HEK293T (cell line): ENCODE measurements around the gene PRKCE.

Source experiments
- ARNT ChIP-seq: fragments of 450-650 bp; IDR thresholded peaks from 2 replicates; pipeline ENCODE4 v1.6.1; 2017; ENCODE audit warnings: mild to moderate bottlenecking
- BHLHE40 ChIP-seq: fragments of 450-650 bp; IDR thresholded peaks from 2 replicates; pipeline ENCODE4 v1.6.1; 2016; ENCODE audit warnings: mild to moderate bottlenecking, moderate library complexity, borderline replicate concordance
- ELF4 ChIP-seq: fragments of 450-650 bp; IDR thresholded peaks from 2 replicates; pipeline ENCODE4 v1.6.1; 2017; ENCODE audit warnings: antibody characterized with exemption
- FOXA1 ChIP-seq: fragments of 450-650 bp; IDR thresholded peaks from 2 replicates; pipeline ENCODE4 v1.6.1; 2016; ENCODE audit warnings: mild to moderate bottlenecking
- FOXM1 ChIP-seq: fragments of 450-650 bp; IDR thresholded peaks from 2 replicates; pipeline ENCODE4 v1.6.1; 2017; ENCODE audit warnings: mild to moderate bottlenecking, borderline replicate concordance
- HDGF ChIP-seq: fragments of 450-650 bp; IDR thresholded peaks from 2 replicates; pipeline ENCODE4 v1.6.1; 2017; ENCODE audit warnings: antibody characterized with exemption, borderline replicate concordance
- LEF1 ChIP-seq: fragments of 450-650 bp; IDR thresholded peaks from 2 replicates; pipeline ENCODE4 v1.6.1; 2017; ENCODE audit warnings: mild to moderate bottlenecking, borderline replicate concordance
- NFRKB ChIP-seq: fragments of 450-650 bp; IDR thresholded peaks from 2 replicates; pipeline ENCODE4 v1.6.1; 2016; ENCODE audit warnings: mild to moderate bottlenecking, moderate library complexity
- SP1 ChIP-seq: fragments of 450-650 bp; IDR thresholded peaks from 2 replicates; pipeline ENCODE4 v1.6.1; 2017
- SUZ12 ChIP-seq: fragments of 450-650 bp; IDR thresholded peaks from 2 replicates; pipeline ENCODE4 v1.6.1; 2016; ENCODE audit warnings: mild to moderate bottlenecking
- TARDBP ChIP-seq: fragments of 450-650 bp; IDR thresholded peaks from 2 replicates; pipeline ENCODE4 v1.6.1; 2016
- ZNF384 ChIP-seq: fragments of 450-650 bp; IDR thresholded peaks from 2 replicates; pipeline ENCODE4 v1.6.1; 2016

DNA sequence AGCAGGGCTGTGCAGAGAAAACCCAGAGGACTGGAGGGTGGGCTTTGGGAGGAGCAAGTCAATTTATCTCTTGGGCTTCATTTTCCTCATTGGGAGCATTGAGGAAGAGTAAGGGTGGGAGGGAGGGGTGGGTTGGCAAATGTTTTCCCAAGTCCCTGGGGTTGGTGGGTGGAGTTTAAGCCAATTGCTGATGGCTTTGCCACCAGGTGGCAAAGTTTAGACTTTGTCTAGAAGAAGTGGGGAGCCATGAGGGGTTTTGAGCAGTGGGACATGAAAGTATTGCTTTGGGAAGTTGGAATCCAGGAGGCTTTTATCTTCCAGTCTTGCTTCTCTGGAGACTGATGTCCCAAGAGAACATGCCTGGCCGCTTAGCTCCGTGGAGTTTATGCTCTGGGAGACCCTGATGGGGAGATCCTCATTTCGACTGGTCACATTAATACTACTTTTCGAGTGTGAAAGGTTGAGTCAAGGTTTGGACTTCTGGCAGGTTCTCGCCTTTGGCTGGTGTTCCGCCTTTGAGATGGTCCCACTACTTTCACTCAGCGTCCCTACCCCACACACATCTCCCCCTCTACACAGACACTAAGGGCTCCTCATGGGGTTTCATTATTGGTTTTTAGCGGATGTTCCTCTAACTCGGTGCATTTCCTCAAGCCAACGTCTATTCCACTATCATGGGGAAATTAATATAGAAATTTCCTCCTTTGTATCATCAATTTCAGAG lies 126.7 kb downstream of the PRKCE start:
- TF ChIP-seq HDGF, result no peak
- no peak for TF ChIP-seq BHLHE40
- no peak for TF ChIP-seq LEF1
- TF ChIP-seq FOXM1, result no peak
- no peak for TF ChIP-seq SUZ12
- no peak for TF ChIP-seq NFRKB
- no peak for TF ChIP-seq TARDBP
- TF ChIP-seq SP1, result no peak
- no peak for TF ChIP-seq ELF4
- TF ChIP-seq ZNF384, result no peak
- no peak for TF ChIP-seq FOXA1
- TF ChIP-seq ARNT, result no peak
